A549 (cell line): ENCODE results near the gene CAMTA1.

Experiments used
- BHLHE40 ChIP-seq: IDR thresholded peaks from 2 replicates; pipeline ENCODE4 v1.6.1; 2012; ENCODE audit warnings: low read depth, low read length, inconsistent platforms
- CTCF ChIP-seq: fragments of >200 bp; sonication (Bioruptor Twin); formaldehyde crosslinking; IDR thresholded peaks from 3 replicates; pipeline ENCODE4 v1.5.1; 2016
- RAD21 ChIP-seq, 2 experiments: fragments of >200 bp in 1 of 2; sonication (Bioruptor Twin) in 1 of 2; formaldehyde crosslinking in 1 of 2; IDR thresholded peaks in 1 of 2; conservative IDR thresholded peaks in 1 of 2; 2 replicates in 1 of 2; 3 replicates in 1 of 2; pipeline ENCODE4 v1.6.1; 2012 to 2018; ENCODE audit warnings: inconsistent platforms in 1 of 2
- RFX5 ChIP-seq: fragments of 450-650 bp; IDR thresholded peaks from 2 replicates; pipeline ENCODE4 v1.7.1; 2014; ENCODE audit warnings: antibody characterized with exemption, mild to moderate bottlenecking, moderate library complexity

GRCh38 chr1:6801966-6802365, 16.7 kb downstream of the CAMTA1 start:
- TF ChIP-seq CTCF (no peak), RAD21 (conservative IDR thresholded peaks at IDR 0.05 in 1 of 2, IDR thresholded peaks at IDR 0.05 in 1 of 2) (no peak), RFX5 (no peak), BHLHE40 (no peak)
